ENCODE measurements around the gene FBLN7.
"Not testable (repeated sequence)": the region's sequence is repeated elsewhere in the genome, so short reads cannot be mapped to it uniquely, and the experiment has no call there.

The FBLN7 gene

DNA sequence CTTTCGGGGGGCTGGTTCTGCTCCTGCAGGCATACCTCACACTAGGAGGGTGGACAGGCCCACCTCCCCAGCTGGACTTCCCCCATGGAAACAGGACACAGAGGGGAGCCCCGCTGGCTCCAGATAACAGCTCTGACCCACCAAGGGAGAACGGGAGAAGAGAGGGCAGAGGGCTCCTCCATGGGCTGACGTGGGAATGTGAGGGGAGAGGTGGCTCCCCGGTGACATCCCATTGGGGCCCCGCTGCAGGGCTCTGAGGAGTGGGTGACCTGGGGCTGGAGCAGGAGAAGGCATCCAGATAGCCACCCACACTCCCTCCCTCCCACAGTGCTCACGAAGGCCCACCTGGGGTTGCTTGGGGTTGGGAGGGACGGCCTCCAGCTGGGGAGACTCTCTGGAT lies 45.9 kb downstream of the FBLN7 start:
- DNase-seq (ENCODE audit: low spot score), result no peak

DNA sequence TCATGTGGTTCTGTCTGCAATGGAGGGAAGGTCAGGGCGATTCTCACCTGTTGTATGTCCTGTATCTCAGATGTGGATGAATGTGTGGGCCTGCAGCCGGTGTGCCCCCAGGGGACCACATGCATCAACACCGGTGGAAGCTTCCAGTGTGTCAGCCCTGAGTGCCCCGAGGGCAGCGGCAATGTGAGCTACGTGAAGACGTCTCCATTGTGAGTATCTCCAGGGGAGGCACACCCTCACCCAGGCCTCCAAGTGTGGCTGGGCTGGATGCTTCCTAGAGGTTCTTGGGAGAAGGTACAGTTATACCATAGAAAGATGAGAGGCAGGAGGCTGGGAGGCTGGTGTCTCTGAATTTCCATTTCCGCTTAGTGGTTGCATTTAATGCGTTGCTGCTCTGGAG lies 46.9 kb downstream of the FBLN7 start:
- no peak for DNase-seq (ENCODE audit: low spot score)

DNA sequence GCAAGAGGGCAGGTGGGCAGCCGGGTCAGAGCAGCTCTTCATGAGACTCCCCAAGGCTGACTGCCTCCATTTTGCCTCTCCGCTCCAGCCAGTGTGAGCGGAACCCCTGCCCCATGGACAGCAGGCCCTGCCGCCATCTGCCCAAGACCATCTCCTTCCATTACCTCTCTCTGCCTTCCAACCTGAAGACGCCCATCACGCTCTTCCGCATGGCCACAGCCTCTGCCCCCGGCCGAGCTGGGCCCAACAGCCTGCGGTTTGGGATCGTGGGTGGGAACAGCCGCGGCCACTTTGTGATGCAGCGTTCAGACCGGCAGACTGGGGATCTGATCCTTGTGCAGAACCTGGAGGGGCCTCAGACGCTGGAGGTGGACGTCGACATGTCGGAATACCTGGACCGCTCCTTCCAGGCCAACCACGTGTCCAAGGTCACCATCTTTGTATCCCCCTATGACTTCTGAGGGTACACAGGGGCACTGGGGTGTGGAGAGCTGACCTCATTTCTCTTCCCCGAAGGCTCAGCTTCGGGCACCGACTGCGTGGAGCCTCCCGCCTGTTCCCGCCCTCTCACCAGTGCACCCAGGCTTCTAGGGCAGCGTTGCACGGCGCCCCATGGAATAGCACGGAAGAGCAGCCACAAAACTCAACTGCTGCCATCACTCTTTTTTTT lies 49.0 kb downstream of the FBLN7 start:
- DNase-seq (ENCODE audit: low spot score), result no peak

DNA sequence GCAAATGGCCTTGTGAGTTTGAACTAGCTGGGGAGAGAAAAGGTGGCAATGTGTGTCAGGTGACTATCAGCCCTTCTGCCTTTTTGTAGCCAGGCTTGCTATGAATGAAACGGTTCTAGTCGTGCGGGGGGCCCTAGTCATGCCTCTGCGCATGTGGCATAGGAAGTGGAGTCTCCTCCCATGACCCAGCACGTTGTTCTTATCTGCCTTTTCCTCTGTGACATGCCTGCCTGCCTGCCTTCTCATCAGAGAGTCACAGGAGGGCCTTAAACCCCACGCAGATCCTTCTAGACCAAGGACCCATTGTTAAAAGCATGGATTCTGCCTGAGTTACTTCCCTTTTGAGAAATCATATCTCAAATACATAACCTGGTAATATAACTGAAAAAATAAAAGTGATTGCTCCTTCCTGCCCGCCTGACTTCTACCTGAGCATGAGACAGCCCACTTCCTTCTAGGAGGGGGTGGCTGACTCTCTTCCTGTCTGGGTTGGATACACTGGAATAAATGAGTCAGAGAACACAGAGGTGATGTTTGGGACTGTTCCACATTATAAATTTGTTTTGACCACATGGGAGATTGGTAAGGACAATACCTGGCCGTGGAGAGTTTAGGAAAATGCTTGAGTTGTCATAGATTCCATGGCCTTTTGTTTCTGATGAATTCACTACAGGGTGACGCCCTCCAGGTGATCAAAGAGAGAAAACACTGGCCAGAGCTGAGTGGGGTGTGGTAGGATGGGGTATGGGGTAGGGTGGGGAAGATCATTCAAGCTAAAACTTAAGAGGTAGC lies 49.8 kb downstream of the FBLN7 start:
- peak; percentile 33 for DNase-seq (ENCODE audit: low spot score)

DNA sequence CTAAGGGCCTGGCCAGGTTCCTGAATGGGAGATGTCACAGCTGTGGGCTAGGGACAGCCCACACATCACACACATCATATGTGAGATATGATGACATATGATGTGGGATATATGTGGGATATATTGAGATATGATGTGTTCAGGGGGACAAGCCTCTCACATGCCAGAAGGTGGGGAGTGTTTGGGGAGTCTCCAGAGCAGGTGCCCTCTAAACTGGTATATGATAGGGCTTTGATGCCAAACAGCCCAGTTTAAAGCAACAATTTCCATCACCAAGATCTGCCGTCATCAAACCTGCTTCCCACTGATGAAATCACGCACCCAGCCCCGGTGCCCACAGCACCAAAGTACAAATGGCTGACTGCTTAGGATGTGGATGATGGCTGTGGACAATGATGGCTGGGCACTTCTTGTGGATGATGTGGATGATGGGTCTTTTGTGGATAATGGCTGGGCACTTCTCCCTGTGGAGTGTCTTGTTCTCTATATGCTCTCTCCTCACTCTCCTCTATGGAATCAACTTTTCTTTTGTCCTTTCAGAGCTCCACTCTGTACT lies 50.9 kb downstream of the FBLN7 start:
- no peak for DNase-seq (ENCODE audit: low spot score)

DNA sequence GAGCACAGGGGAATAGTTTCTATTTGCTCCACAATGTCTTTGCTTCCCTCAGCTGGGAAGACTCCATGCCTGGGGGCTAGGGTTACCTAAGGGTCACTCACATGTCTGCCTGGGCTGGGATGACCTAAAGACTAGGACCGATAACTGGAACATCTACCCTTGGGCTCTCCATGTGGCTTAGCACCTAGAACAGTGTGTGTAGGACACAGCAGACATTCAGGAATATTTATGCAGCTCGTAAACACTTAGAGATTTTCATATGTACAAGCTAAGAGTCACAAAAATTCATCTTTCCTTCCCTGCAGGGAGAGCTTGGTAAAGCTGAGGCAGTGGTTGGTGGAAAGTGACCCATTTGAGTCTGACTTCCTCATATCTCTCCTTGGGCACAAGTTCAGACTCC lies 55.8 kb downstream of the FBLN7 start:
- no peak for DNase-seq (ENCODE audit: low spot score)

DNA sequence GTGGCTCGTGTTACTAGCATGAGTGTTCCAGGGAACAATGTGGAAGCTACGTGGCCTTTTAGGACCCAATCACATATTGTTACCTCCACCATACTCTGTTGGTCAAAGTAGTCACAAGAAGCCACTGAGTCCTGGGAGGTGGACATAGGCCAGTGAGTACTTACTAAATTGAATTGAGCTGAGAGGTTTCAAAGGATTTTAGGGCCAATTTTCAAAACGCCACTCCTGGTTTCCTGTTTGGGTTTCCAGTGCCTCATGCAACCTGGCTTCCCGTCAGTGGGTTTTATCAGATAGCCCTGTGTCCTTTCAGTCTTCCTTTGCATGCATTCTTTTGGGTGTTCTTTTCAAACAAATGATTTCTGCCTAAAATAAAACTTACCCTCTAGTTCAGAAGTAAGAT lies 56.3 kb downstream of the FBLN7 start:
- DNase-seq (ENCODE audit: low spot score), result no peak

DNA sequence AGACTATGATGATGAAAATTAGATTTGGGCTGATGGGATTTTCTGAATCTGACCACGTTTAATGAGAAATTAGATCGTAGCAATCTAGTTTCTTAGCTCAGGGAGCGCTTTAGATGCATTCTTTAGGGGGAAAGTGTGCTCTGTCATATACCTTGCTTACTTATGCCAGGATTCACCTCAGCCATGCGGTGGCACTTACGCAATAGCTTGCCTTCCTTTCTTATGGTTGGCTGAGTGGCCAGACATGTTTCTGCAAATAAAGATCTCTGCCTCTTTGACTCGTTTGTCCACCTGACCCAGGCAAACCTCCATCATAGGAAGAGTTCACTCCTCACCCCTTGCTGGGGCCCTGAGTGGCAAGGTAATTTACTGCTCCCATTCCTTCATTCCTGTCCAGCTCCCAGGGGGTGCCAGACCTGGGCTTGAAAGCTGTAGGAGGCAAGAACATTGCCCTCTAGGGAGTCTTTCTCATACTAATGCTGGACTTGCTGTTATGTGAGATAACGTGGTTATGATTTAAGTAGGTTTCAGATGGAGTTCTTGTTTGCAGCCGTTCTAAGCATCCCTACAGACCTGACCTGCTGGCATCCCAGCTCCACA lies 57.1 kb downstream of the FBLN7 start:
- no peak for DNase-seq (ENCODE audit: low spot score)

DNA sequence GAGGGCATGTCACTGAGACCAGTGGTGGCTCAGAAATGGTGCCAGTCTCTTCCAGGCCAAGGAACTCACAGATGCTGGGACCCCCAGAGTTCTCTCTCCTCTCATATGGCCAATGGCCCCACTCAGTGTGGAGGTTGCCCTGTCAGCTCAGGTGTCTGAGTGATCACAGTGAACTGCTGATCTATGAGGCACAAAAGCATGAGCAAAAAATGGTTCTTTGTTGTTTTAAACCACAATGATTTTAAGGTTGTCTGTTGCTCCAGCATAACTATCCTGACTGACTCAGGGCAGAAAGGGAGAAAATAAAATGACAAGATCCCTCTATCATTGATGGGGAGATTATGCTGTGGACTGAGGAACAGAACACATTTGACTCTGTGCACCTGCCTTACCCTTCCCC lies 57.8 kb downstream of the FBLN7 start:
- DNase-seq (ENCODE audit: low spot score), result no peak

DNA sequence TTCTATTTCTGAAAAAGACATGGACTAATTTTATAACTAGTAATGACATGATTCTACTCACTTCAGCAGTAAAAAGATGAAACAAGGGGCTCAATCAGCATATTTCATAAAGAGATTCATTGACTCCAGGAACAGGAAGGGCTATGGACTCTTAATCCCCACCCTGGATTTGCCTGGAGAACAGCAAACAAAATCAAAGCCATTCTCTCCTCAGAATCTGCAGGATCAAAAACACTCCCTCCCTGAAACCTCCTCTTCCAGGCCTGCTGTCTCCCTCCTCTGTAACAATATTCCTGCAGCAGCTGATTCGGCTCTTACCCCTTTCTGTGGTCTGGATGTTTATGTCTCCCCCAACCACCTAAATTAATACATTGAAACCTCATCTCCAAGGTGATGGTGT lies 59.7 kb downstream of the FBLN7 start:
- DNase-seq (ENCODE audit: low spot score), result no peak

DNA sequence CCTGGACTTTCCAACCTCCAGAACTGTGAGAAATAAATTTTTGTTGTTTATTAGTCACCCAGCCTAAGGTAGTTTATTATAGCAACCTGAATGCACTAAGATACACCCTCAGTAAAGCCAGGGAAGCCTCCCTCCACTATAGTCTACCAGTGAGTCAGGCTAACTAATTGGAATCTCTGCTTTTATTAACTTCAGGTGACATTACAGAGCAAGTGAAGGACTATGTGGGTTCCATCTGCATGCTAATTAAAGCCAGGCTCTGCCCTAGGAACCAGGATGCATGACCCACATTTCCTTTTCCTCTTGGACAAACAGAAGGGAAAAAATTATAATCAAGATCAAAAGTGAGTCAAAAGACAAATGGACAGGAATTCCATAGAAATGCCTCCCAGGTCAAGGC lies 60.6 kb downstream of the FBLN7 start:
- DNase-seq (ENCODE audit: low spot score), result no peak

DNA sequence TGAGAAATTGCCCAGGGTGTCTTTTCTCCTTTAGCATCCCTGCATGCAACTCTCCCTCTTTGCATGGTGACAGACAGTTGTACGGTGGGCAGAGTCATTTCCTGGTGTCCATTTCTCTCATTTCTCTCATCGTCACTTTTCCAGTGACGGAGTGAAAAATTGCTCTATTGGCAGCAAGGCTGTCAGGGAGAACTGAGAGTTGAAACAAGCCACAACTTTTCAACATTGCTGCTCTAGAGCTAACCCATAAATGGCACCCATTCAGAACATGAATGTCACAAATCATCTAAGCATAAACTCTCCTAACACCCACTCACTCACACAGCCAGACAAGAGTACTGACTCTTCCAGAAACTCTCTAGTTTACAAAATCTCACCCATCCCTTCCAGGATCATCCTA lies 61.0 kb downstream of the FBLN7 start:
- no peak for DNase-seq (ENCODE audit: low spot score)

DNA sequence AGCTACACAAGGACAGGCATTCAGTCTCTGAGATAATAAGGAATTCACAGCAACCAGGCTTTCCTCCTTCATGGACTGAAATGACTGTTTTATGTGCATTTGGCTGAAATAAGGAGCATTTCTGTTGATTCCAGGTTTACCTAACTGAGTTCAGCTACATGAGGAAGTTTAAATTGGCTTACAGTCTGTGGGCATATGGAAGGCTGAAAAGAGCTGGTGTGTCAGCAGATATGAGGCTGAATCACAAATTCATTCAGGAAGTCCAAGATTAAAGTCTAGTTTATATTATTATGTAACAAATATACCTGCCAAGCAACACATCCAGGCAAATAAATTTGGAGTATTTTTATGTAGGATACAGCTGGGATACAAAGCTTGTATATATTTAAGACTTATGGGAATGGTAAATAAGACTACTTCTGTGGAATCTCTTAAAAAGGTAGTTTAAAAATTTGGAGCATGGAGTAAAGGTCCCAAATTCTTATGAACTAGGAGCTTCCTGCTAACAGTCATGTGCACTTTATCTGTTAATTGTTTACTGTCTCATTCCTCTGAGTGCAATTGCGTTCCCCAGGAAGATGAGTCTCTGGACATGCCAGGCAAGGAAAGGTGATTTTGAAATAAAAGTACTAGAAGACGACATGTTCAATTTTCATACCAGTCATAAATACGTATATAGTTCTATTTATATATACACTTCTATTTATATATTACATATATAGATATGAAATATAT lies 63.7 kb downstream of the FBLN7 start:
- no peak for DNase-seq (ENCODE audit: low spot score)

DNA sequence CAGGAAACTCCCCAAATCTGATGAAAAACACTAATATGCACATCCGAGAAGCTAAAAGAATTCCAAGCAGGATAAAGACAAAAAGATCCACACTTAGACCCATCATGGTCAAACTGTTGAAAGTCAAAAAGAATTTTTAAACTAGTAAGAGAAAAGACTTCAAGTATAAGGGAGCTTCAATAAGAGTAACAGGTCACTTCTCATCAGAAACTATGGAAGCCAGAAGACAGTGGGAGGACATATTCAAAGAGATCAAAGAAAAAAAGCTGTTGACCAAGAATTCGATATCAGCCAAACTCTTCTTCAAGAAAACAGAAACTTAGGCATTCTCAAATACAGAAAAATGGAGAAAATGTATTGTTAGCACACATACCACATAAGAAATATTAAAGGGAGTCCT lies 66.2 kb downstream of the FBLN7 start:
- peak; percentile 75 for DNase-seq (ENCODE audit: low spot score)

DNA sequence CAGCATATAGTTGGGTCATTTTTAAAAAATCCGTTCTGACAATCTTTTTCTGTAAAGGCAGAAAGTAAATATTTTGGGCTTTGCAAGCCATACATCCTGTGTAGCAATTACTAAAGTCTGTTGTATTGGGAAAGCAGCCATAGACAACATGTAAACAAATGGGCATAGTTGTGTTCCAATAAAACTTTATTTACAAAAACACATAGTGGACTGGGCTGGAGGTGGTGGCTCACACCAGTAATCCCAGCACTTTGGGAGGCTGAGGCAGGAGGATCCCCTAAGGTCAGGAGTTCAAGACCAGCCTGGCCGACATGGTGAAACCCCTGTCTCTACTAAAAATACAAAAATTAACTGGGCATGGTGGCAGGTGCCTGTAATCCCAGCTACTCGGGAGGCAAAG lies 69.7 kb downstream of the FBLN7 start:
- not testable (repeated sequence) for DNase-seq (ENCODE audit: low spot score)

DNA sequence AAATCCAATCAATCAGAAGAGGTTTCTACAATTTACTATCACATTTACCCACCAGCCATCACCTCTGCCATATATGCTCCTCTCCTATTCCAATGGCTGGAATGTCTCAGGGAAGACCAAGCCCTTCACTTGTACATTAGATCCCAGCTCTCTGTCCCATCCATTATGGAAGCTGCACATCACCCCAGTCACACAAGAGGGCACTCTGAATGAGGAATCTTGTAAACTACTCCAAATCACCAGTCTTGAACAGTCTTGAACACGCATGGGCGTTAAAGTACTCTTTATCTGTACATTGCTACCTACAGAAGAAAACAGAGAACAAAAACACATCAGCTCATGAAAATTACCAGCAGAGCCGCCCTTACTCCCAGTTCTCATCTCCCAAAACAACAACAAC lies 78.0 kb downstream of the FBLN7 start:
- peak; percentile 21 for DNase-seq (ENCODE audit: low spot score)

DNA sequence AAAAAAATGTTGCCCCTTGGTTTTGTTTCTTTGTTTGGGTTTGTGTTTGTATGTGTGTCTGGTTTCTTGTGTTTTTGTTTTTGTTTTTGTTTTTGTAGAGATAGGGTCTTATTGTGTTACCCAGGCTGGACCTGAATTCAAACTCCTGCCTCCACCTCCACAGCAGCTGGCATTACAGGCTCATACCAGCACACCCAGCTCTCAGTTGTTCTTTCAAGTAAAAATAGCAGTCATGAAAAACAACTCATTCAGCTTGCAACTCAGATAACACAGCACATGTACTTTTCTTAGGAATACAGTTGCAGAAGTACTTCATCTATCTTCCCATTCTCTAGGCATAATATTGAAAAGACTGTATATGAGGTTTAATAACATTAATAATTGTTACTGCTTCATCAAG lies 79.7 kb downstream of the FBLN7 start:
- DNase-seq (ENCODE audit: low spot score), result no peak

DNA sequence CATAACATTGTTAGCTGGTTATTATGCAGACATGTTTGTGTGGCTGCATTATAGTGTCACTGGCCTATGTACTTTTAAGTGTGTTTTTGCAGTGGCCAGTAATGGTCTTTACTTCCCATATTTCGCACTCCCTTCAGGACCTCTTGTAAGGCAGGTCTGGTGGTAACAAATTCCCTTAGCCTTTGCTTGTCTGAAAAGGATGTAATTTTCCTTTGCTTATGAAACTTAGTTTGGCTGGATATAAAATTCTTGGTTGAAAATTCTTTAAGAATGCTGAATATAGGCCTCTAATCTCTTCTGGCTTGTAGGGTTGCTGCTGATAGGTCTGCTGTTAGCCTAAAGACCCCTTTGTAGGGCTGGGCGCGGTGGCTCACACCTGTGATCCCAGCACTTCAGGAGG lies 82.0 kb downstream of the FBLN7 start:
- no peak for DNase-seq (ENCODE audit: low spot score)

DNA sequence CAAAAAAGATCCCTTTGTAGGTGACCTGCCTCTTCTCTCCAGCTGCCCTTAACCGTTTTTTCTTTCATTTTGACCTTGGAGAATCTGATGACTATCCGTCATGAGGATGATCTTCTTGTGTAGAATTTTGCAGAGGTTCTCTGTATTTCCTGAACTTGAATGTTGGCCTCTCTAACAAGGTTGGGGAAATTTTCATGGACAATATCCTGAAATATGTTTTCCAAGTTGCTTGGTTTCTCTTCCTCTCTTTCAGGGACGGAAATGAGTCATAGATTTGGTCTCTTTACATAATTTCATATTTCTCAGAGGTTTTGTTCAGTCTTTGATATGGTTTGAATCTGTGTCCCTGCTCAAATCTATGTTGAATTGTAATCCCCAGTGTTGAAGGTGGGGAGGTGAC lies 82.6 kb downstream of the FBLN7 start:
- DNase-seq (ENCODE audit: low spot score), result no peak

DNA sequence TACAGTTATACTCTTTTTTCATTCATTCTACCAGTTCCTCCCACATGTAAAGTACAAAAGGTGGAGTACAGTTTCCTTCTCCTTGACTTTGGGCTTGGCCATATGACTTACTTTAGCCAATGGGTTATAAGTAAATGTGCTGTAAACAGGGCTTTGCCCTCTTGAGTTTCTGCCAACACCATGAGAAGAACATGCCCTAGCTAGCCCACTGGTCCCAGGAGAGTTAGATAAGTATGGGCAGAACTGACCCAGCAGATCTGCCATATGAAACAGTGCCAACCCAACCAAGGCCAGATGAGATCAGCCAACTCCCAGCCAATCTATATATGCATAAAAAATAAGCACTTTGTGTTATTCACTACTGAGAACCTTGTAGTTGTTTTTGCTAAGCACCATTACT lies 91.2 kb downstream of the FBLN7 start:
- DNase-seq (ENCODE audit: low spot score), result no peak

DNA sequence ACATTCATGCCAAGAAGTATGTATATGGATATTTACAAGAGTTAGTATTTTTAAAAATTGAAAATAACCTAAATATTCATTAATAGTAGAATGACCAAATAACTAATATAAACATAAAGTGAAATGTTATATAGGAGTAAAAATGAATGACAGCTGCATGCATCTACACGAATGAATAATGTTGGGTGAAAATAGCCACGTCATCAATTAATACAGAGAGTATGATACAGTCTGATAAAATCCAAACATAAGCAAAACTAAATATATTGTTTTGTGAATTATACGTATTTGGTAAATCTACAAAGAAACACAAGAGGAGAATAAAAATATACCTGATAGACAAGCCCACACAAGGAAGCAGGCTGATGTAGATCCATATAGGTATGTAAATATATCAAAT lies 92.2 kb downstream of the FBLN7 start:
- no peak for DNase-seq (ENCODE audit: low spot score)

Data from SW480 (cell line).